H1 (cell line): Measurements from ENCODE around the gene STXBP5L.

Experiments used
- CEBPB ChIP-seq: IDR thresholded peaks from 2 replicates; pipeline ENCODE4 v1.6.1; 2012; ENCODE audit warnings: low read depth, low read length
- CTCF ChIP-seq, 3 experiments: IDR thresholded peaks; 1 replicate in 2 of 3; 2 replicates in 1 of 3; pipeline versions ENCODE4 v1.5.1 to v1.6.1; 2011; ENCODE audit warnings: low read length in 3 of 3, mild to moderate bottlenecking in 3 of 3, inconsistent platforms in 2 of 3, low read depth in 1 of 3, moderate library complexity in 1 of 3; ENCODE audit not compliant: insufficient read depth in 1 of 3; ENCODE audit errors: control extremely low read depth in 1 of 3
- EP300 ChIP-seq, 2 experiments: IDR thresholded peaks; 1 replicate in 1 of 2; 2 replicates in 1 of 2; pipeline ENCODE4 v1.6.1; 2011 to 2012; ENCODE audit warnings: low read depth in 2 of 2, low read length in 2 of 2, mild to moderate bottlenecking in 2 of 2, borderline replicate concordance in 1 of 2, inconsistent platforms in 1 of 2, moderate library complexity in 1 of 2
- EZH2 ChIP-seq: fragments of 200-600 bp; sonication (generic); IDR thresholded peaks from 2 replicates; pipeline ENCODE4 v1.7.1; 2012; ENCODE audit warnings: low read depth, mild to moderate bottlenecking, moderate library complexity, low read length, inconsistent platforms; ENCODE audit not compliant: severe bottlenecking
- PHF8 ChIP-seq: fragments of 200-600 bp; sonication (generic); conservative IDR thresholded peaks from 2 replicates; pipeline ENCODE4 v1.7.1; 2012; ENCODE audit warnings: low read depth, mild to moderate bottlenecking, inconsistent platforms, low read length, moderate library complexity
- POLR2AphosphoS5 ChIP-seq: IDR thresholded peaks from 2 replicates; pipeline ENCODE4 v1.6.1; 2011; ENCODE audit warnings: low read depth, low read length
- RAD21 ChIP-seq, 2 experiments: IDR thresholded peaks in 1 of 2; conservative IDR thresholded peaks in 1 of 2; 2 replicates each; pipeline ENCODE4 v1.6.1; 2011; ENCODE audit warnings: low read depth in 2 of 2, low read length in 2 of 2, improper control_type of control experiment in 1 of 2, inconsistent platforms in 1 of 2, mild to moderate bottlenecking in 1 of 2, moderate library complexity in 1 of 2
- SP1 ChIP-seq: IDR thresholded peaks from 2 replicates; pipeline ENCODE4 v1.6.1; 2011; ENCODE audit warnings: low read depth, low read length
- TAF1 ChIP-seq: IDR thresholded peaks from 2 replicates; pipeline ENCODE4 v1.6.1; 2011; ENCODE audit warnings: mild to moderate bottlenecking, low read depth, low read length
- TEAD4 ChIP-seq: IDR thresholded peaks from 2 replicates; pipeline ENCODE4 v1.6.1; 2012; ENCODE audit warnings: low read depth, low read length, inconsistent platforms, mixed read lengths
- YY1 ChIP-seq: IDR thresholded peaks from 2 replicates; pipeline ENCODE4 v1.6.1; 2011; ENCODE audit warnings: low read depth, mild to moderate bottlenecking, low read length

GRCh38 chr3:121228971-121229370 lies 321.0 kb downstream of the STXBP5L start:
- TF ChIP-seq RAD21 (IDR thresholded peaks at IDR 0.05 in 1 of 2, conservative IDR thresholded peaks at IDR 0.05 in 1 of 2; ENCODE audit: low read depth in 2 of 2, low read length in 2 of 2), result no peak
- no peak for TF ChIP-seq EP300 (IDR thresholded peaks at IDR 0.05; ENCODE audit: borderline replicate concordance in 1 of 2, low read depth in 2 of 2, low read length in 2 of 2)
- TF ChIP-seq CTCF (IDR thresholded peaks at IDR 0.05; ENCODE audit: control extremely low read depth in 1 of 3, insufficient read depth in 1 of 3, low read depth in 1 of 3, low read length in 3 of 3), result no peak
- TF ChIP-seq TEAD4, result no peak
- no peak for TF ChIP-seq EZH2
- TF ChIP-seq CEBPB, result no peak
- TF ChIP-seq YY1, result no peak
- no peak for TF ChIP-seq POLR2AphosphoS5
- no peak for TF ChIP-seq PHF8
- TF ChIP-seq TAF1, result no peak
- no peak for TF ChIP-seq SP1
